Karpas-422 (cell line): Measurements from ENCODE around the gene CATSPER3. TPM values are rescaled to one million over a fixed set of nuclear protein-coding genes. Genes with fewer than 3 reads are reported as not detected.

Experiments used
- DNase-seq: peaks from one replicate; pipeline ENCODE4 v3.0.0-alpha.2; 2015
- H2AFZ ChIP-seq: fragments of 200-600 bp; sonication (generic); 2 replicates; pipeline ENCODE4 v1.6.1; 2014; ENCODE audit warnings: antibody characterized with exemption, low read length, mixed read lengths
- H3K27ac ChIP-seq: fragments of 200-600 bp; sonication (generic); 2 replicates; pipeline ENCODE4 v1.5.1; 2014; ENCODE audit warnings: mild to moderate bottlenecking, low read length, moderate library complexity
- H3K27me3 ChIP-seq: fragments of 200-600 bp; sonication (generic); 2 replicates; pipeline ENCODE4 v1.6.1; 2014; ENCODE audit warnings: low read length, mixed read lengths
- H3K36me3 ChIP-seq: fragments of 200-600 bp; sonication (generic); 2 replicates; pipeline ENCODE4 v1.6.1; 2014; ENCODE audit warnings: low read length, mixed read lengths; ENCODE audit not compliant: insufficient read depth
- H3K4me1 ChIP-seq: fragments of 200-600 bp; sonication (generic); 2 replicates; pipeline ENCODE4 v1.6.1; 2014; ENCODE audit warnings: mild to moderate bottlenecking, low read length, mixed read lengths
- H3K4me2 ChIP-seq: fragments of 200-600 bp; sonication (generic); 2 replicates; pipeline ENCODE4 v1.6.1; 2014; ENCODE audit warnings: low read length, low read depth, mild to moderate bottlenecking; ENCODE audit not compliant: poor library complexity, severe bottlenecking
- H3K4me3 ChIP-seq: fragments of 200-600 bp; sonication (generic); 2 replicates; pipeline ENCODE4 v1.5.1; 2014; ENCODE audit warnings: mild to moderate bottlenecking, antibody characterized with exemption, low read length, mixed read lengths
- H3K79me2 ChIP-seq: fragments of 200-600 bp; sonication (generic); 2 replicates; pipeline ENCODE4 v1.6.1; 2014; ENCODE audit warnings: mild to moderate bottlenecking, low read length, mixed read lengths
- H3K9ac ChIP-seq: fragments of 200-600 bp; sonication (generic); 2 replicates; pipeline ENCODE4 v1.6.0; 2014; ENCODE audit warnings: low read length
- H3K9me2 ChIP-seq: fragments of 200-600 bp; sonication (generic), shearing (Covaris generic); replicated peaks from 2 replicates; pipeline ENCODE4 v1.6.0; 2014; ENCODE audit warnings: mild to moderate bottlenecking, low read length, moderate library complexity; ENCODE audit not compliant: insufficient read depth
- H3K9me3 ChIP-seq: fragments of 300-700, 200-600 bp; sonication (generic); 2 replicates; pipeline ENCODE4 v1.6.1; 2014; ENCODE audit warnings: low read length, mixed read lengths
- H4K20me1 ChIP-seq: fragments of 200-600 bp; sonication (generic); 2 replicates; pipeline ENCODE4 v1.6.1; 2014; ENCODE audit warnings: mild to moderate bottlenecking, antibody characterized with exemption, low read length, low read depth; ENCODE audit not compliant: insufficient read depth
- total RNA-seq: library from RNA; depleted of rRNA; stranded (reverse); fragments of >200 nt; shearing (Covaris generic); gene quantifications from 2 replicates; pipeline ENCODE4 v1.2.3, GENCODE V29; 2014; ENCODE audit warnings: low replicate concordance

Gene CATSPER3
- total RNA-seq, 1 experiment from 2014 or later: not detected

- Histone ChIP-seq H3K27me3 (no peaks in the 10 kb centered on the region), H3K9me3 (no peaks in the 10 kb centered on the region), H2AFZ (no peak overlapping the region), H3K36me3 (peaks cover 20% of the 10 kb centered on the region), H3K4me1 (peaks cover 48% of the 10 kb centered on the region), H3K27ac (peak overlapping the region; percentile 99), H3K9me2 (no peaks in the 10 kb centered on the region), H3K4me2 (peak overlapping the region; percentile 98), H3K9ac (peak overlapping the region; percentile 97), H4K20me1 (peaks cover 8% of the 10 kb centered on the region), H3K79me2 (peaks cover 36% of the 10 kb centered on the region), H3K4me3 (peak overlapping the region; percentile 20; the same call in 1 of the 2 replicates)
- peak; percentile 82 for DNase-seq
Measured at GRCh38 chr5:135036405-135036804, 68.7 kb downstream of the CATSPER3 start.

GRCh38 chr5:135037519-135038204 is 70.0 kb downstream of the CATSPER3 start:
- no peaks in the 10 kb centered on the region for H3K9me3 ChIP-seq

GRCh38 chr5:135038205-135038812 is 70.6 kb downstream of the CATSPER3 start:
- H4K20me1 ChIP-seq: no peaks in the 10 kb centered on the region
- H3K4me3 ChIP-seq: no peak overlapping the region
- no peak for DNase-seq
- no peaks in the 10 kb centered on the region for H3K9me3 ChIP-seq
- no peaks in the 10 kb centered on the region for H3K9me2 ChIP-seq
- H2AFZ ChIP-seq: no peak overlapping the region
- H3K27ac ChIP-seq: no peak overlapping the region
- H3K9ac ChIP-seq: no peak overlapping the region
- H3K36me3 ChIP-seq: peaks cover 4% of the 10 kb centered on the region
- no peak overlapping the region for H3K4me2 ChIP-seq
- H3K27me3 ChIP-seq: no peaks in the 10 kb centered on the region
- peaks cover 59% of the 10 kb centered on the region for H3K4me1 ChIP-seq
- H3K79me2 ChIP-seq: peaks cover 16% of the 10 kb centered on the region

More at GRCh38 chr5:135037519-135038204, 70.0 kb downstream of the CATSPER3 start:
- no peaks in the 10 kb centered on the region for H3K27me3 ChIP-seq
- no peak for DNase-seq
- H4K20me1 ChIP-seq: no peaks in the 10 kb centered on the region
- H3K79me2 ChIP-seq: peaks cover 23% of the 10 kb centered on the region
- H3K9ac ChIP-seq: peak overlapping the region; percentile 97
- H3K27ac ChIP-seq: peak overlapping the region; percentile 99
- no peak overlapping the region for H2AFZ ChIP-seq
- no peak overlapping the region for H3K4me3 ChIP-seq
- H3K4me2 ChIP-seq: no peak overlapping the region
- H3K9me2 ChIP-seq: no peaks in the 10 kb centered on the region
- H3K36me3 ChIP-seq: peaks cover 8% of the 10 kb centered on the region
- peaks cover 53% of the 10 kb centered on the region for H3K4me1 ChIP-seq

DNA sequence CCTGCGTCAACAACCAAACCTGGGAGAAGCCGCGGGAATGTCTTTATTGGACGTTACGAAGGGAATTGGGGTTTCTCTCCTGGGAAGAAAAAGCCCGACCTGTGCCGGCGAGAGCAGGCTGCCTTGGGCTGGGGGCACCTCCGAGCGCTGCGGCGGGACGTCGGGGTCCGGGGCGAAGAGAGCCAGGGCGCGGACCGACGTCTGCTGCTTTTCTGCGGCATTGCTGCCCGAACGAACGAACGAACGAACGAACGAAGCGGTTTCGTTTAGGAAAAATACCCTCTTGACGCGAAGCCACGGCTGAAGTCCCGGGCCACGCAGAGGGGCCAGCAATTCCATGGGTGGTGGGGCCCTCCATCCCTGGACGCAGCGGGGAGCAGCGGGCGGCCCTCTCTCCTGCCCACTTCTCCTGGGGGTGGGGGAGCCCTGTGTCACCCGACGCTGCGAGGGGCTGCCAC is 71.1 kb downstream of the CATSPER3 start:
- H3K4me3 ChIP-seq: no peak overlapping the region
- DNase-seq: no peak
- no peaks in the 10 kb centered on the region for H3K9me3 ChIP-seq
- peaks cover 65% of the 10 kb centered on the region for H3K4me1 ChIP-seq
- H3K36me3 ChIP-seq: no peaks in the 10 kb centered on the region
- no peaks in the 10 kb centered on the region for H4K20me1 ChIP-seq
- no peaks in the 10 kb centered on the region for H3K27me3 ChIP-seq
- no peak overlapping the region for H2AFZ ChIP-seq
- no peak overlapping the region for H3K4me2 ChIP-seq
- peaks cover 12% of the 10 kb centered on the region for H3K79me2 ChIP-seq
- H3K27ac ChIP-seq: no peak overlapping the region
- H3K9me2 ChIP-seq: no peaks in the 10 kb centered on the region
- H3K9ac ChIP-seq: no peak overlapping the region

- Histone ChIP-seq H3K9me3 (no peaks in the 10 kb centered on the region), H3K27ac (no peak overlapping the region), H3K9me2 (no peaks in the 10 kb centered on the region), H2AFZ (no peak overlapping the region), H3K4me3 (no peak overlapping the region), H3K27me3 (no peaks in the 10 kb centered on the region), H4K20me1 (no peaks in the 10 kb centered on the region), H3K9ac (no peak overlapping the region), H3K79me2 (peaks cover 11% of the 10 kb centered on the region), H3K4me2 (no peak overlapping the region), H3K36me3 (no peaks in the 10 kb centered on the region), H3K4me1 (peaks cover 69% of the 10 kb centered on the region)
- no peak for DNase-seq
Measured at GRCh38 chr5:135039271-135040033, 71.7 kb downstream of the CATSPER3 start.

DNA sequence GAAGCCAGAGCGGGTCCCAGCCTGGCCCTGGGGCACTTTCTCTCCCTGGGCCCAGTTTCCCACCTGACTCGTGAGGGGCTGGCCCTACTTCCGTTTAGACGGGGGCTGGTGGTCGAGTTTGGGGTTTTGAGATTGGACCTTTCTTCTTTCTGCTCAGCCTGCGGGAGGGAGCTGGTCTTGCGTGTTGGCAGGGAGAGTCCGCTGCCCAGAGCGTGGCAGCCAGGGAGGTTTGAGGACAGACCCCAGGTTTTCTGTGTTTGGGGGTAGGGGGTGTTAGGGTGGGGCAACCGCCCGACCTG is 72.3 kb downstream of the CATSPER3 start:
- H3K79me2 ChIP-seq: peaks cover 5% of the 10 kb centered on the region
- H3K4me1 ChIP-seq: peaks cover 69% of the 10 kb centered on the region
- no peaks in the 10 kb centered on the region for H4K20me1 ChIP-seq
- no peaks in the 10 kb centered on the region for H3K27me3 ChIP-seq
- no peaks in the 10 kb centered on the region for H3K9me2 ChIP-seq
- H2AFZ ChIP-seq: no peak overlapping the region
- no peak for DNase-seq
- no peak overlapping the region for H3K9ac ChIP-seq
- H3K36me3 ChIP-seq: no peaks in the 10 kb centered on the region
- no peaks in the 10 kb centered on the region for H3K9me3 ChIP-seq
- no peak overlapping the region for H3K27ac ChIP-seq
- no peak overlapping the region for H3K4me2 ChIP-seq
- H3K4me3 ChIP-seq: no peak overlapping the region

- Histone ChIP-seq H3K4me2 (no peak overlapping the region), H3K4me3 (no peak overlapping the region)
- DNase-seq: no peak
Measured at GRCh38 chr5:135040333-135041144, 72.8 kb downstream of the CATSPER3 start.

More at GRCh38 chr5:135040333-135041144, 72.8 kb downstream of the CATSPER3 start:
- Histone ChIP-seq H4K20me1 (no peaks in the 10 kb centered on the region), H3K9me3 (no peaks in the 10 kb centered on the region), H3K36me3 (no peaks in the 10 kb centered on the region), H3K4me1 (peaks cover 69% of the 10 kb centered on the region), H2AFZ (no peak overlapping the region), H3K9ac (no peak overlapping the region), H3K27me3 (no peaks in the 10 kb centered on the region), H3K79me2 (no peaks in the 10 kb centered on the region), H3K9me2 (no peaks in the 10 kb centered on the region), H3K27ac (no peak overlapping the region)
